ENCODE measurements around the gene FOSL2. TPM values are rescaled to one million over a fixed set of nuclear protein-coding genes. Genes with fewer than 3 reads are reported as not detected.

Gene FOSL2
- total RNA-seq, 1 donor from 2014 or later, result 77.1 TPM

DNA sequence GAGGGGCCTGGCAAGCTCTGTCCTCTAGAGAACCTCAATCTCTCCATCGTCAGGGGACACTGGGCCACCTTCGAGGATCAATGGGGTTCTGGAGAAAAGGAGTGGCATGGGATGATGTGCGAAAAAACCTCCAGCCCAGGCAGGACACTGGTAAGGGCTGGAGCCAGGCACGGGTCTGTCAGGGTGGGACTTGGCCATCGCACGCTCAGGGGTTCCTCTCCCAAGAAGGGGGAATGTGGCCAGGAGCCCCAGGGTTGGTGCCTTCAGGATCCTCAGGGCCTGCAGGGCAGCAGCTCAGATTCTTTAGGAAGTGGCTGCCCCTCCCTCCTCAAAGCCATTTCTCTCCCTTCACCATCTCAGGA, 56.4 kb downstream of the FOSL2 start:
- H3K27me3 ChIP-seq (ENCODE audit: control insufficient read depth, insufficient read depth, low read length), result no peaks in the 10 kb centered on the region
- H3K4me3 ChIP-seq (ENCODE audit: low read depth, low read length), result no peak overlapping the region
- no peaks in the 10 kb centered on the region for H3K36me3 ChIP-seq (ENCODE audit: control insufficient read depth, insufficient read depth, low read length)
- TF ChIP-seq, protein P1, sequence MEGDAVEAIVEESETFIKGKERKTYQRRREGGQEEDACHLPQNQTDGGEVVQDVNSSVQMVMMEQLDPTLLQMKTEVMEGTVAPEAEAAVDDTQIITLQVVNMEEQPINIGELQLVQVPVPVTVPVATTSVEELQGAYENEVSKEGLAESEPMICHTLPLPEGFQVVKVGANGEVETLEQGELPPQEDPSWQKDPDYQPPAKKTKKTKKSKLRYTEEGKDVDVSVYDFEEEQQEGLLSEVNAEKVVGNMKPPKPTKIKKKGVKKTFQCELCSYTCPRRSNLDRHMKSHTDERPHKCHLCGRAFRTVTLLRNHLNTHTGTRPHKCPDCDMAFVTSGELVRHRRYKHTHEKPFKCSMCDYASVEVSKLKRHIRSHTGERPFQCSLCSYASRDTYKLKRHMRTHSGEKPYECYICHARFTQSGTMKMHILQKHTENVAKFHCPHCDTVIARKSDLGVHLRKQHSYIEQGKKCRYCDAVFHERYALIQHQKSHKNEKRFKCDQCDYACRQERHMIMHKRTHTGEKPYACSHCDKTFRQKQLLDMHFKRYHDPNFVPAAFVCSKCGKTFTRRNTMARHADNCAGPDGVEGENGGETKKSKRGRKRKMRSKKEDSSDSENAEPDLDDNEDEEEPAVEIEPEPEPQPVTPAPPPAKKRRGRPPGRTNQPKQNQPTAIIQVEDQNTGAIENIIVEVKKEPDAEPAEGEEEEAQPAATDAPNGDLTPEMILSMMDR (IDR thresholded peaks at IDR 0.05; ENCODE audit: insufficient read depth, low read length, severe bottlenecking), result no peak
- DNase-seq (ENCODE audit: low read depth) (no peak), FAIRE-seq (no peak)

DNA sequence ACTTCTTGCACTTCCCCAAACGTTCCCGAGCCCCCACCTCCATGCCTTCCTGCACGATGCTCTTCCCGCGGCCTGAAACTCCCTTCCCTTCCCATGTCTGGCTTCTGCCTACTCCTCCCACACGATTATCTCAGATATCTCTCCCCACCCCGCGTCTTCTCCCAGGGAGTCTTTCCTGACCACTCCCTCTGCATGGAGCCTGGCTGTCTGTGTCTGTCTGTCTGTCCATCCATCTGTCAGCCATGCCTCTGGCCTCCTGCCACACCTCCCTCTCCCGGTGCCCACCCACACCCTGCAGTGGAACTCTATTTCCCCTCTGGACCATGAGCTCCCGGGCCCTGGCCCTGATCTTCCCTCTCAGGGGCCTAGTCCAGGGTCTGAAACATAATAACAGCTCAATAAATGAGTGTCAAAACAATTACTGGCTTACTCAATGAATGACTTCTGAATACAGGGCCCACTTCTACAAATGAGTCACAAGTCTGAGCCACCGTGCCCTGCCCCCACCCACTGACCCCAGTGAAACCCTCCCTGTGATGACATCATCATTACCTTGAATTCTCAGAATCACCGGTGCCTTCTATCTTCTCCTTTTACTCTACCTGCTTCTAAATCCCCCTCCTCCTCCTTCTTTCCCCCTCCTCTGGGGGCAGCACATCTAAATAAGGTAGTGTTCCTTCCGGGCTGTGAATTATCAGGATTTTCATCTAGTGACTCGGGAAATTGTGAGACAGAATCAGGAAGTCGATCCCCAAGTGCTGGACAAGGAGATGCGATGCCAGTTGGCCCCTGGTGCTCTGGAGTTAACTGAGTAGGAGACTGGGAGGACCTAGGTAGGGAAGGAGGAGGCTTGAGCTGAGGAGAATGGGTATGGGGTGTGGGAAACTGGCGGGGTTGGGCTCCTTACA, 57.1 kb downstream of the FOSL2 start:
- TF ChIP-seq, protein P1 (IDR thresholded peaks at IDR 0.05; ENCODE audit: insufficient read depth, low read length, severe bottlenecking), result no peak
- Histone ChIP-seq H3K27me3 (ENCODE audit: control insufficient read depth, insufficient read depth, low read length) (no peaks in the 10 kb centered on the region), H3K4me3 (ENCODE audit: low read depth, low read length) (no peak overlapping the region), H3K36me3 (ENCODE audit: control insufficient read depth, insufficient read depth, low read length) (no peaks in the 10 kb centered on the region)
- DNase-seq (ENCODE audit: low read depth), result peak; percentile 85
- no peak for FAIRE-seq

DNA sequence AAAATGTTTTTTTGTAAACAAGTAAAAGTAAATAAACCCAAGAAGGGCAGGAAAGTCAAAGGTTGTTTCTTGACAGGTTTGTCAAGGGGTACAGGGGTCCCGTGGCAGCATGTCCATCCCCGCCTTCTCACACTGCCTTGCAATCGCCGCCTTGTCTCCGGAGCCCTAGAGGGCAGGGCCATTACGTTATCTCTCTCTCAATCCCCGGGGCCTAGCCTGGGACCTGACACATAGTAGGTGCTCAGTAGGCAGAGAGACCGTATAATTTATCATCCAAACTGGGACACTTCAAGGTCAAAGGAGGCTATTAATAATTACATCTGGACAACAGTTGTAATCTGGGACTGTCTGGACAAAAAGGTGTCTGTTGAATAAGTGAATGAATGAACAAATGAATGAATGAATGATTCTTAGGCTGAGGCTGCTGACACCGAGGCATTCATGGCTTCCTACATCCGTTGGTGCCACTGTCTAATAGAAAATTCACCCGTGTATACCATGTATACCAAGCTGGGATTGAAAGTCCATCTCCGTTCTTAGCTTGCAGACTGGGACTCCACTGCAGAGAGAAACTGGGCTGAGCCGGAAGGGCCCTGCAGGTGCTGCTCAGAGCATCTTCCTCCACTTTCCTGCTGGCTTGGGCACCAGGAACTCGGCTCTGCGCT, 58.4 kb downstream of the FOSL2 start:
- Histone ChIP-seq H3K27me3 (ENCODE audit: control insufficient read depth, insufficient read depth, low read length) (no peaks in the 10 kb centered on the region), H3K4me3 (ENCODE audit: low read depth, low read length) (no peak overlapping the region), H3K36me3 (ENCODE audit: control insufficient read depth, insufficient read depth, low read length) (no peaks in the 10 kb centered on the region)
- DNase-seq (ENCODE audit: low read depth) (no peak), FAIRE-seq (no peak)
- TF ChIP-seq, protein P1 (IDR thresholded peaks at IDR 0.05; ENCODE audit: insufficient read depth, low read length, severe bottlenecking), result no peak

DNA sequence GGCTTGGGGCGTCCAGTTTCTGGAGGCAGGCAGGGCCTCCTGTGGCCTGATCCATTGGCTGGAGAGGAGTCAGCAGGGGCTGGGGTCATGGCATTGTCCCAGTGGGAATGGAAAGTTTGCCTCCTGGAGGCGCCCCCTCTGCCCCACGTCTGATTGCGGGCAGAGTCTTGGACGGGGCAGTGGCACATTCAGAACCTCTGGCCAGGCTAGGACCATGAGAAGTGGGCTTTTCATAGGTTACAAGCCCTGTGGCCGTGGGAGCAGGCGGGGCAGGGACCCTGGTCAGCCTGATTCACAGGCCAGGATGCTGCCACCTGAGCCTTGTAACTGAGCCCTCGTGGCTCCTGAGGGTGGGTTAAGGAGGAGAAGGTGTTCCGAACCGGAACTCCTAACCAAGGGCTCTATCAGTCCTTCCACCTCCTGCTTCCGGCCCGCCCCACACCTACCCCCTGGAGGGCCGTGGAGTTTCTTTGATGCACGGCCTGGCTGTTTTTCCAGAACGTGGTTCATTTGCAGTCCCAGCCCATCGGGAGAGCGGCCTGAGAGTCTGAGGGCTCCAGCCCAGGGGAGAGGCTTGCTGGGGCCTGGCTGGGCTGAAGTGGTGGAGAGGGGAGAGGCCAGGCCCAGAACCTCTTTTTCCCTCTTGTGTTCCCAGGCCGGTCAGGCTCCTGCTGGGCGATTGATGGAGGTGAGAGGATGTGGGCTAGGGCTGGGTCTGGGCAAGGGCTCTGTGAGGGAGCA, 59.3 kb downstream of the FOSL2 start:
- Histone ChIP-seq H3K27me3 (ENCODE audit: control insufficient read depth, insufficient read depth, low read length) (no peaks in the 10 kb centered on the region), H3K36me3 (ENCODE audit: control insufficient read depth, insufficient read depth, low read length) (no peaks in the 10 kb centered on the region), H3K4me3 (ENCODE audit: low read depth, low read length) (no peak overlapping the region)
- no peak for DNase-seq (ENCODE audit: low read depth)
- no peak for FAIRE-seq
- TF ChIP-seq, protein P1 (IDR thresholded peaks at IDR 0.05; ENCODE audit: insufficient read depth, low read length, severe bottlenecking), result no peak

DNA sequence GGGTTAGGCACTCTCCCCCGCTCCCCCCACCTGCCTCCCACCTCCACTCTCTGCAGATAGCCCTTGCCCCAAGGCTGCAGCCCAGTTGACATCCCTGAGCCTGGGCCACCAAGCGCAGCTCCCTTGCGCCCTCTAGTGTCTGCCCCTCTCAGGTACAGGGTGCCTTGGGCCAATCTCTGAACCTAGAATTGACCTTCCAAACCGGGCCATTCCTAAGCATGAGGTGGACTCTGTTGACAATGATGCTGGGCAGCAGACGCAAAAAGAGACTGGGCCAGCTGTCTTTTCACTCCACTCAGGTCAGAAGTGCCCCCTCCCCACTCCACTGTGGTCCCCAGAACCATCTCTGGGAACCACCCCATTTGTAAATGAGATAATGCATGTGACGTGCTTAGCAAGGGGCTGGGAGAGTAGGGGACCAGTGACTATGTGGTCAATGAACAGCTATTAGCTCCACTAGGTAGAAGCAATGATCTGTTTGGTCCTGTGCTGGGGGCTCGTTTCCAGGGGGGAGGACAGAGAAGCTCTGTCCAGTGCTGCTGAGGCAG, 60.0 kb downstream of the FOSL2 start:
- DNase-seq (ENCODE audit: low read depth), result no peak
- Histone ChIP-seq H3K36me3 (ENCODE audit: control insufficient read depth, insufficient read depth, low read length) (no peaks in the 10 kb centered on the region), H3K4me3 (ENCODE audit: low read depth, low read length) (no peak overlapping the region), H3K27me3 (ENCODE audit: control insufficient read depth, insufficient read depth, low read length) (no peaks in the 10 kb centered on the region)
- FAIRE-seq, result no peak
- TF ChIP-seq, protein P1 (IDR thresholded peaks at IDR 0.05; ENCODE audit: insufficient read depth, low read length, severe bottlenecking), result peak; percentile 97

Data from bronchial epithelial cell (primary cell).